ENCODE results near the gene LOXL3. TPM values are rescaled to one million over a fixed set of nuclear protein-coding genes. Genes with fewer than 3 reads are reported as not detected.

Gene LOXL3
- total RNA-seq, 2 experiments from 2014 or later = 0.21 to 0.98 TPM

DNA sequence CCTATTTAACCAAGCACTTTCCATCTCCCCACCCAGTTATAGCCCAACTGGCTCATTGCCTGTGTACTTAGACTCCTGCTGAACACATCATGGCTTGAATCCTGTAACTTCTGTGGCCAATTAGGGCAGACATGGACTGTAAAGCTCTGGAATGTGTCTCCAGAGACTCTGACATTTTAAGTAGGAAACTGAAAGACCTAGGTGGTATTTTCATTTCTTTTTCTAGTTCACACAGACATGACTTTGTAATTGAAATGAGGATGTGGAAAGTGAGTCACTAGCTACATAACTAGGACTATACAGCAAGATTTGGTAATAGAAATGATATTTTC is 13.0 kb upstream of the LOXL3 start:
- Histone ChIP-seq H3K36me3 (ENCODE audit: insufficient read depth, low read length) (no peaks in the 10 kb centered on the region), H3K79me2 (ENCODE audit: insufficient read depth, low read depth, low read length) (no peaks in the 10 kb centered on the region), H4K20me1 (ENCODE audit: insufficient read depth, low read length) (no peaks in the 10 kb centered on the region), H3K27ac (ENCODE audit: low read depth, low read length, poor library complexity, severe bottlenecking) (no peak overlapping the region), H3K9me2 (ENCODE audit: insufficient read depth, low read length) (no peaks in the 10 kb centered on the region), H2AFZ (ENCODE audit: low read length) (no peak overlapping the region), H3K4me1 (ENCODE audit: insufficient read depth, low read length, poor library complexity, severe bottlenecking) (peaks cover 10% of the 10 kb centered on the region), H3K9me3 (ENCODE audit: low read length) (no peaks in the 10 kb centered on the region), H3K4me2 (ENCODE audit: low read length) (no peak overlapping the region), H3K4me3 (ENCODE audit: low read depth, low read length, poor library complexity, severe bottlenecking) (no peak overlapping the region)
- intact Hi-C loops (cut with micrococcal nuclease; ENCODE audit: unreplicated experiment) = no loop called here
- ChIA-PET POLR2A (interaction anchor here (0.7 to 1.2 kb wide), 3 partner anchors 17 to 35 kb away, joined by 3 read pairs; no protein-coding TSS in a partner anchor), CTCF (ENCODE audit: unreplicated experiment) (no interaction called here)
- TF ChIP-seq, protein P1, sequence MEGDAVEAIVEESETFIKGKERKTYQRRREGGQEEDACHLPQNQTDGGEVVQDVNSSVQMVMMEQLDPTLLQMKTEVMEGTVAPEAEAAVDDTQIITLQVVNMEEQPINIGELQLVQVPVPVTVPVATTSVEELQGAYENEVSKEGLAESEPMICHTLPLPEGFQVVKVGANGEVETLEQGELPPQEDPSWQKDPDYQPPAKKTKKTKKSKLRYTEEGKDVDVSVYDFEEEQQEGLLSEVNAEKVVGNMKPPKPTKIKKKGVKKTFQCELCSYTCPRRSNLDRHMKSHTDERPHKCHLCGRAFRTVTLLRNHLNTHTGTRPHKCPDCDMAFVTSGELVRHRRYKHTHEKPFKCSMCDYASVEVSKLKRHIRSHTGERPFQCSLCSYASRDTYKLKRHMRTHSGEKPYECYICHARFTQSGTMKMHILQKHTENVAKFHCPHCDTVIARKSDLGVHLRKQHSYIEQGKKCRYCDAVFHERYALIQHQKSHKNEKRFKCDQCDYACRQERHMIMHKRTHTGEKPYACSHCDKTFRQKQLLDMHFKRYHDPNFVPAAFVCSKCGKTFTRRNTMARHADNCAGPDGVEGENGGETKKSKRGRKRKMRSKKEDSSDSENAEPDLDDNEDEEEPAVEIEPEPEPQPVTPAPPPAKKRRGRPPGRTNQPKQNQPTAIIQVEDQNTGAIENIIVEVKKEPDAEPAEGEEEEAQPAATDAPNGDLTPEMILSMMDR (conservative IDR thresholded peaks at IDR 0.05; ENCODE audit: low read length) = no peak
- TF ChIP-seq EZH2phosphoT487 (IDR thresholded peaks at IDR 0.05; ENCODE audit: borderline replicate concordance, low read depth, low read length) = no peak
- BruUV-seq (replicated peaks) = no TSS peak
- no peak for DNase-seq (ENCODE audit: low spot score)

DNA sequence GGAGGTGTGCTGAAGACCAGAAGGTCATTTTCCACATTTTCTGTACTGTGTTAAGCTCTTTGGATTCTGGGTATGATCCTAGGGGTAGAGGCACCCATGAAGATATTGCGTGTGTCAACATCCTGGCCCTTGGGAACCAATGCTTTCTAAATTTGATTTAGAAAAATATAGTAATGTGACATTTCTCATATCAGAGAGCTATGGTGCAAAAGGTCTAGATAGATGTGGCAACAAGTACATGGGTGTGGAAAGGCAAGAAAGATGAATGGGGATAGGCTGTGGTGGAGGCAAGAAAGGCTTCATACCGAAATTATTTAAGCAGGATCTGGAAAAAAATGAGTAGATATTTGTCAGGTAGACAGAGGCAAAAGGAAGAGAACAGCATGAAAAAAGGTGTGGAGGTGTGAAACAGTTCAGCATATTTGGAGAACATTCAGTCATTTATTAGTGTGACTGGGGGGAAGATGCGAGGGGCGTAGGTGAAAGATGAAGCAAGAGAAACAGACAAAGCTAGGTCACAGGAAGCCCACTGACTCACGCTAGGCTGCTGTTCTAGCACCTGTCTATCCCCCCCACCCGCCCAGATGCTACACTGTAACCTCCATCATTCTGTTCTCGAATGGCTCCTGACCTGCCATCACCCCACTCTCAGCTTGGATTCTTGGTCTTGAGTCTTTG is 12.5 kb upstream of the LOXL3 start:
- no peak for TF ChIP-seq EZH2phosphoT487 (IDR thresholded peaks at IDR 0.05; ENCODE audit: borderline replicate concordance, low read depth, low read length)
- TF ChIP-seq, protein P1 (conservative IDR thresholded peaks at IDR 0.05; ENCODE audit: low read length) = no peak
- ChIA-PET POLR2A (interaction anchor here (1.2 kb wide), 2 partner anchors 23 to 34 kb away, joined by 3 read pairs; no protein-coding TSS in a partner anchor), CTCF (ENCODE audit: unreplicated experiment) (no interaction called here)
- no peaks in the 10 kb centered on the region for H3K9me2 ChIP-seq (ENCODE audit: insufficient read depth, low read length)
- no peak overlapping the region for H2AFZ ChIP-seq (ENCODE audit: low read length)
- no peak overlapping the region for H3K27ac ChIP-seq (ENCODE audit: low read depth, low read length, poor library complexity, severe bottlenecking)
- H3K4me1 ChIP-seq (ENCODE audit: insufficient read depth, low read length, poor library complexity, severe bottlenecking) = peaks cover 6% of the 10 kb centered on the region
- H3K36me3 ChIP-seq (ENCODE audit: insufficient read depth, low read length) = no peaks in the 10 kb centered on the region
- intact Hi-C loops (cut with micrococcal nuclease; ENCODE audit: unreplicated experiment) = no loop called here
- H4K20me1 ChIP-seq (ENCODE audit: insufficient read depth, low read length) = no peaks in the 10 kb centered on the region
- no peak overlapping the region for H3K4me3 ChIP-seq (ENCODE audit: low read depth, low read length, poor library complexity, severe bottlenecking)
- no peak for DNase-seq (ENCODE audit: low spot score)
- no TSS peak for BruUV-seq (replicated peaks)
- no peak overlapping the region for H3K4me2 ChIP-seq (ENCODE audit: low read length)
- H3K79me2 ChIP-seq (ENCODE audit: insufficient read depth, low read depth, low read length) = no peaks in the 10 kb centered on the region
- H3K9me3 ChIP-seq (ENCODE audit: low read length) = no peaks in the 10 kb centered on the region

DNA sequence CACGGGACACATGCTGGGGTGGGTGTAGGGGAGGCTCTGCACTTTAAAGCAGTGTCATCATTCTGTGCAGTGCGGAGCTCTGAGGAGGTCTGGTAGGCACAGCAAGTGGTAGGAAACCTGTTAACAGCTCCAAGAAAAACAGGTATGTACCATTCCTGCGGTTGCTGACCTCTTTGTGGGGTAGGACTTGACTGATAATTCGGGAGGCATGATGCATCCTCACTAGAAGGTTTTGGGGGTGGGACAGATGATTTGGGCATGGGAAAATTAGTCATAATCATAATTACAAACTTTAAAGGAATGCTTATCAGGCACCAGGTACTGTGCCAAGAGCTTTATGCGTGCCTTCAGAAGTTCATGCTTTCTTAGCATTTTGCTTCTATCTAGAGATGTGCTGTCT is 10.5 kb upstream of the LOXL3 start:
- no peak for DNase-seq (ENCODE audit: low spot score)
- CTCF ChIA-PET (ENCODE audit: unreplicated experiment) = no interaction called here
- TF ChIP-seq, protein P1 (conservative IDR thresholded peaks at IDR 0.05; ENCODE audit: low read length) = no peak
- TF ChIP-seq EZH2phosphoT487 (IDR thresholded peaks at IDR 0.05; ENCODE audit: borderline replicate concordance, low read depth, low read length) = no peak
- POLR2A ChIA-PET = interaction anchor here (0.6 kb wide), 1 partner anchor 21 kb away, joined by 3 read pairs; no protein-coding TSS in a partner anchor
- intact Hi-C loops (cut with micrococcal nuclease; ENCODE audit: unreplicated experiment) = no loop called here
- Histone ChIP-seq H3K4me2 (ENCODE audit: low read length) (no peak overlapping the region), H2AFZ (ENCODE audit: low read length) (no peak overlapping the region), H3K79me2 (ENCODE audit: insufficient read depth, low read depth, low read length) (no peaks in the 10 kb centered on the region), H4K20me1 (ENCODE audit: insufficient read depth, low read length) (no peaks in the 10 kb centered on the region), H3K36me3 (ENCODE audit: insufficient read depth, low read length) (no peaks in the 10 kb centered on the region), H3K9me3 (ENCODE audit: low read length) (no peaks in the 10 kb centered on the region), H3K4me1 (ENCODE audit: insufficient read depth, low read length, poor library complexity, severe bottlenecking) (no peaks in the 10 kb centered on the region), H3K9me2 (ENCODE audit: insufficient read depth, low read length) (no peaks in the 10 kb centered on the region), H3K4me3 (ENCODE audit: low read depth, low read length, poor library complexity, severe bottlenecking) (no peak overlapping the region), H3K27ac (ENCODE audit: low read depth, low read length, poor library complexity, severe bottlenecking) (no peak overlapping the region)
- no TSS peak for BruUV-seq (replicated peaks)
